ENCODE data around the gene NTM.

Gene NTM

GRCh38 chr11:132033051-132033450 is 662.6 kb downstream of the NTM start:
- no peak for DNase-seq

- DNase-seq = no peak
Observed at GRCh38 chr11:132035228-132035627, 664.8 kb downstream of the NTM start.

- DNase-seq = no peak
Observed at GRCh38 chr11:132035766-132036165, 665.4 kb downstream of the NTM start.

GRCh38 chr11:132036220-132036619 is 665.8 kb downstream of the NTM start:
- DNase-seq = no peak

- DNase-seq = no peak
Observed at GRCh38 chr11:132036746-132037466, 666.5 kb downstream of the NTM start.

GRCh38 chr11:132037467-132037862 is 667.0 kb downstream of the NTM start:
- no peak for DNase-seq

- no peak for DNase-seq
Observed at GRCh38 chr11:132037956-132038355, 667.5 kb downstream of the NTM start.

- DNase-seq = no peak
Observed at GRCh38 chr11:132039521-132039920, 669.1 kb downstream of the NTM start.

GRCh38 chr11:132042296-132042695 is 671.9 kb downstream of the NTM start:
- no peak for DNase-seq

- no peak for DNase-seq
Observed at GRCh38 chr11:132043714-132044113, 673.3 kb downstream of the NTM start.

GRCh38 chr11:132045107-132045506 is 674.7 kb downstream of the NTM start:
- DNase-seq = no peak

GRCh38 chr11:132046288-132046865 is 676.0 kb downstream of the NTM start:
- DNase-seq = no peak

- no peak for DNase-seq
Observed at GRCh38 chr11:132047167-132047566, 676.8 kb downstream of the NTM start.

GRCh38 chr11:132048040-132048439 is 677.6 kb downstream of the NTM start:
- DNase-seq = no peak

GRCh38 chr11:132049205-132049604 is 678.8 kb downstream of the NTM start:
- DNase-seq = no peak

GRCh38 chr11:132050049-132050448 is 679.6 kb downstream of the NTM start:
- DNase-seq = no peak

GRCh38 chr11:132050577-132051165 is 680.3 kb downstream of the NTM start:
- no peak for DNase-seq

GRCh38 chr11:132051704-132052103 is 681.3 kb downstream of the NTM start:
- no peak for DNase-seq

- DNase-seq = no peak
Observed at GRCh38 chr11:132052342-132052741, 681.9 kb downstream of the NTM start.

GRCh38 chr11:132052904-132053303 is 682.5 kb downstream of the NTM start:
- no peak for DNase-seq

- no peak for DNase-seq
Observed at GRCh38 chr11:132054822-132055221, 684.4 kb downstream of the NTM start.

- no peak for DNase-seq
Observed at GRCh38 chr11:132055296-132055695, 684.9 kb downstream of the NTM start.

GRCh38 chr11:132056689-132057088 is 686.3 kb downstream of the NTM start:
- no peak for DNase-seq

GRCh38 chr11:132057266-132057665 is 686.9 kb downstream of the NTM start:
- no peak for DNase-seq
